DOHH2 (cell line): ENCODE results near the gene IL10RB.

Experiments
- H3F3A ChIP-seq: fragments of 200-600 bp; sonication (generic), shearing (Covaris generic); 2 replicates; pipeline ENCODE4 v1.6.0; 2016; ENCODE audit warnings: antibody characterized with exemption, mild to moderate bottlenecking; ENCODE audit not compliant: control insufficient read depth, insufficient read depth
- H3K27ac ChIP-seq: fragments of 200-600 bp; sonication (generic); 2 replicates; pipeline ENCODE4 v1.5.1; 2014; ENCODE audit warnings: low read depth, mild to moderate bottlenecking, low read length, moderate library complexity
- H3K27me3 ChIP-seq: fragments of 200-600 bp; sonication (generic); 2 replicates; pipeline ENCODE4 v1.6.1; 2014; ENCODE audit warnings: mild to moderate bottlenecking, low read length, mixed read lengths; ENCODE audit not compliant: control insufficient read depth
- H3K36me3 ChIP-seq: fragments of 200-600 bp; sonication (generic); 2 replicates; pipeline ENCODE4 v1.6.1; 2014; ENCODE audit warnings: mild to moderate bottlenecking, low read length, moderate library complexity, mixed read lengths; ENCODE audit not compliant: control insufficient read depth
- H3K4me1 ChIP-seq: fragments of 200-600 bp; sonication (generic); 2 replicates; pipeline ENCODE4 v1.6.1; 2014; ENCODE audit warnings: mild to moderate bottlenecking, low read length, mixed read lengths; ENCODE audit not compliant: control insufficient read depth
- H3K4me2 ChIP-seq: fragments of 200-600 bp; sonication (generic); 2 replicates; pipeline ENCODE4 v1.6.0; 2014; ENCODE audit warnings: mild to moderate bottlenecking, low read length, moderate library complexity
- H3K4me3 ChIP-seq: fragments of 200-600 bp; sonication (generic); 2 replicates; pipeline ENCODE4 v1.5.1; 2014; ENCODE audit warnings: mild to moderate bottlenecking, low read length, mixed read lengths
- H3K79me2 ChIP-seq: fragments of 200-600 bp; sonication (generic); 2 replicates; pipeline ENCODE4 v1.6.1; 2014; ENCODE audit warnings: mild to moderate bottlenecking, low read length, mixed read lengths; ENCODE audit not compliant: control insufficient read depth
- H3K9me2 ChIP-seq: fragments of 200-600 bp; sonication (generic); replicated peaks from 2 replicates; pipeline ENCODE4 v1.6.1; 2014; ENCODE audit warnings: mild to moderate bottlenecking, low read length, mixed read lengths; ENCODE audit not compliant: control insufficient read depth
- H3K9me3 ChIP-seq: fragments of 200-600 bp; sonication (generic); 2 replicates; pipeline ENCODE4 v1.6.1; 2014; ENCODE audit warnings: antibody characterized with exemption, low read length, mixed read lengths; ENCODE audit not compliant: control insufficient read depth, insufficient read depth
- H4K20me1 ChIP-seq: fragments of 200-600 bp; sonication (generic); 2 replicates; pipeline ENCODE4 v1.6.0; 2014; ENCODE audit warnings: low read depth, mild to moderate bottlenecking, antibody characterized with exemption, low read length, moderate library complexity; ENCODE audit not compliant: control insufficient read depth, insufficient read depth
- EZH2phosphoT487 ChIP-seq: fragments of 200-600 bp; sonication (generic); IDR thresholded peaks from 2 replicates; pipeline ENCODE4 v1.6.1; 2017; ENCODE audit warnings: borderline replicate concordance, mild to moderate bottlenecking, antibody characterized with exemption, low read length, moderate library complexity, mixed read lengths
- TF ChIP-seq, protein P1 (sequence below): fragments of 200-600 bp; sonication (generic); IDR thresholded peaks from one replicate; pipeline ENCODE4 v1.5.1; 2014; ENCODE audit warnings: antibody characterized with exemption, mild to moderate bottlenecking, low read depth, low read length; ENCODE audit not compliant: poor library complexity, severe bottlenecking

IL10RB gene

DNA sequence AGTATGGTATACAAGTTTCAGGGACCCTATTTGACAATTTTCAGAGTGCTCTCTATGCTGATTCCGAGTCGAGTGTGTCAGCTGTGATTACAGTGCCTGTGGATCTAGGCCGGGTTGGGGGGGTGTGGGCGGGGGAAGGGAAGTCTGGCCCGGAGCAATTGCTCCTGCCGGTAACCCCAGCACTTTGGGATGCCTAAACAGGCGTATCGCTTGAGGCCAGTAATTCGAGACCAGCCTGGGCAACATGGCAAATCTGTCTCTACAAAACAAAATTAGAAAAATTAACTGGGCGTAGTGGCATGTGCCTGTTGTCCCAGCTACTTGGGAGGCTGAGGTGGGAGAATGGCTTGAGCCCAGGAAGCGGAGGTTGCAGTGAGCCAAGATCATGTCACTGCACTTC, 1.6 kb upstream of the IL10RB start:
- Histone ChIP-seq H3K79me2 (peaks cover 55% of the 10 kb centered on the region), H3K4me2 (peak overlapping the region; percentile 97), H4K20me1 (no peaks in the 10 kb centered on the region), H3K9me3 (no peaks in the 10 kb centered on the region), H3K27me3 (no peaks in the 10 kb centered on the region), H3K27ac (peak overlapping the region; percentile 78; the same call in 1 of the 2 replicates), H3F3A (peaks cover 26% of the 10 kb centered on the region), H3K9me2 (no peaks in the 10 kb centered on the region), H3K4me1 (peaks cover 61% of the 10 kb centered on the region), H3K4me3 (peak overlapping the region; percentile 82; the same call in 1 of the 2 replicates), H3K36me3 (peaks cover 58% of the 10 kb centered on the region)
- TF ChIP-seq, protein P1, sequence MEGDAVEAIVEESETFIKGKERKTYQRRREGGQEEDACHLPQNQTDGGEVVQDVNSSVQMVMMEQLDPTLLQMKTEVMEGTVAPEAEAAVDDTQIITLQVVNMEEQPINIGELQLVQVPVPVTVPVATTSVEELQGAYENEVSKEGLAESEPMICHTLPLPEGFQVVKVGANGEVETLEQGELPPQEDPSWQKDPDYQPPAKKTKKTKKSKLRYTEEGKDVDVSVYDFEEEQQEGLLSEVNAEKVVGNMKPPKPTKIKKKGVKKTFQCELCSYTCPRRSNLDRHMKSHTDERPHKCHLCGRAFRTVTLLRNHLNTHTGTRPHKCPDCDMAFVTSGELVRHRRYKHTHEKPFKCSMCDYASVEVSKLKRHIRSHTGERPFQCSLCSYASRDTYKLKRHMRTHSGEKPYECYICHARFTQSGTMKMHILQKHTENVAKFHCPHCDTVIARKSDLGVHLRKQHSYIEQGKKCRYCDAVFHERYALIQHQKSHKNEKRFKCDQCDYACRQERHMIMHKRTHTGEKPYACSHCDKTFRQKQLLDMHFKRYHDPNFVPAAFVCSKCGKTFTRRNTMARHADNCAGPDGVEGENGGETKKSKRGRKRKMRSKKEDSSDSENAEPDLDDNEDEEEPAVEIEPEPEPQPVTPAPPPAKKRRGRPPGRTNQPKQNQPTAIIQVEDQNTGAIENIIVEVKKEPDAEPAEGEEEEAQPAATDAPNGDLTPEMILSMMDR, result no peak
- no peak for TF ChIP-seq EZH2phosphoT487

- Histone ChIP-seq H4K20me1 (no peaks in the 10 kb centered on the region), H3K9me3 (no peaks in the 10 kb centered on the region), H3F3A (peaks cover 22% of the 10 kb centered on the region), H3K27ac (peak overlapping the region; percentile 78), H3K79me2 (peaks cover 60% of the 10 kb centered on the region), H3K27me3 (no peaks in the 10 kb centered on the region), H3K4me1 (peaks cover 60% of the 10 kb centered on the region), H3K9me2 (no peaks in the 10 kb centered on the region), H3K4me3 (peak overlapping the region; percentile 82), H3K4me2 (peak overlapping the region; percentile 97), H3K36me3 (peaks cover 56% of the 10 kb centered on the region)
- TF ChIP-seq EZH2phosphoT487, result no peak
- TF ChIP-seq, protein P1, result no peak
These were observed 510 bp upstream of the IL10RB start for GRCh38 chr21:33265664-33266049.

DNA sequence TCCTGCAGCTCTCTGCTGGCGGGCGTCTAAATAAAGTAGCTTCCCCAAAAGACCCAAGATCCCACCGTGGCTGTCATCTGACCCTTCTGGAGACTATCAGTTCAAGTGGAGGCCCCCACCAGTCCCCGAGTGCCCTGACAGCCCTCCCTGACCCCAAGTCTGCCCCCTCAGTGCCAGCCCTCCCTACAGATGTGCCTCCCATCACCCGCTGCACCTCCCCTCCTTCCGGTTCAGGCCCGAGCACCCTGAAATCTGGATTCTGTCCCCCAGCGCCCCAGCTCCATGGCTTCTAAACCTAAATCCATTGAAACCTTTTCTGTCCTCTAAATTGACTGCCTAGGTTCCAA, 595 bp downstream of the IL10RB start:
- H3K4me1 ChIP-seq, result peaks cover 52% of the 10 kb centered on the region
- no peaks in the 10 kb centered on the region for H3K27me3 ChIP-seq
- peaks cover 22% of the 10 kb centered on the region for H3F3A ChIP-seq
- H3K36me3 ChIP-seq, result peaks cover 61% of the 10 kb centered on the region
- TF ChIP-seq, protein P1, result no peak
- no peak for TF ChIP-seq EZH2phosphoT487
- no peaks in the 10 kb centered on the region for H4K20me1 ChIP-seq
- no peaks in the 10 kb centered on the region for H3K9me2 ChIP-seq
- peaks cover 60% of the 10 kb centered on the region for H3K79me2 ChIP-seq
- H3K4me2 ChIP-seq, result peak overlapping the region; percentile 97
- peak overlapping the region; percentile 82 for H3K4me3 ChIP-seq
- no peaks in the 10 kb centered on the region for H3K9me3 ChIP-seq
- peak overlapping the region; percentile 78 for H3K27ac ChIP-seq
